Transverse colon (tissue), 4 donors: ENCODE data around the gene IFNG. TPM values are rescaled to one million over a fixed set of nuclear protein-coding genes. Genes with fewer than 3 reads are reported as not detected.

Source experiments
- DNase-seq: peaks from one replicate; pipeline ENCODE4 v3.0.0-alpha.2; 2019
- H3K27ac ChIP-seq, 4 donors: fragments of 200-600 bp; sonication (generic); 2 replicates each; pipeline ENCODE4 v1.5.1; 2016 to 2018; ENCODE audit warnings: inconsistent platforms in 4 of 4
- H3K27me3 ChIP-seq: fragments of 200-600 bp; sonication (generic); 2 replicates; pipeline ENCODE4 v1.5.1; 2017; ENCODE audit warnings: inconsistent platforms
- H3K36me3 ChIP-seq, 4 donors: fragments of 200-600 bp; sonication (generic); 2 replicates each; pipeline ENCODE4 v1.5.1; 2017 to 2019; ENCODE audit warnings: inconsistent platforms in 4 of 4
- H3K4me1 ChIP-seq, 4 donors: fragments of 200-600 bp; sonication (generic); 2 replicates each; pipeline ENCODE4 v1.5.1; 2017 to 2020; ENCODE audit warnings: inconsistent platforms in 4 of 4
- H3K4me3 ChIP-seq, 4 donors: fragments of 200-600 bp; sonication (generic); 1 replicate in 1 of 4; 2 replicates in 3 of 4; pipeline versions ENCODE4 v1.5.1 to v1.6.1; 2017 to 2019; ENCODE audit warnings: inconsistent platforms in 4 of 4
- H3K9me3 ChIP-seq, 2 donors: fragments of 200-600 bp; sonication (generic); 2 replicates each; pipeline ENCODE4 v1.5.1; 2017 to 2019; ENCODE audit warnings: inconsistent platforms in 2 of 2
- EP300 ChIP-seq: sonication (generic); formaldehyde crosslinking; IDR thresholded peaks from one replicate; pipeline ENCODE4 v1.6.1; 2017; ENCODE audit warnings: antibody characterized with exemption, low read depth
- POLR2A ChIP-seq: fragments of 450-650 bp; IDR thresholded peaks from one replicate; pipeline ENCODE4 v1.6.1; 2016; ENCODE audit warnings: antibody characterized with exemption, mild to moderate bottlenecking, moderate library complexity
- POLR2AphosphoS5 ChIP-seq, 3 donors: sonication (generic); formaldehyde crosslinking; IDR thresholded peaks; one replicate each; pipeline ENCODE4 v1.6.1; 2016; ENCODE audit warnings: antibody characterized with exemption in 3 of 3
- WGBS, 2 donors: methylation state at CpG; one replicate each; pipeline ENCODE4 v1.1.5; 2018; ENCODE audit warnings: low coverage in 1 of 2; 5-methylcytosine and 5-hydroxymethylcytosine counted together
- in situ Hi-C, 4 donors: fragments of 200-750 bp; cut with MboI; loops; one replicate each; pipeline versions ENCODE4 v1.15.0 to v1.15.1; 2017; ENCODE audit warnings: low sequenced_read_pairs in 3 of 4, low pct_ligation_motif_present in 1 of 4, low pct_unique_long_range_greater_than_20kb in 1 of 4
- intact Hi-C: fragments of 100-400 bp; cut with DNase I; formaldehyde crosslinking; loops from one replicate; pipeline ENCODE4 v1.15.1; 2023; ENCODE audit warnings: low total_unique reads
- total RNA-seq, 4 donors: library from RNA; depleted of rRNA; stranded (reverse); fragments of >200 nt; gene quantifications; one replicate each; pipeline ENCODE4 v1.1.0, GENCODE V29; 2016
- TF ChIP-seq, protein P1 (sequence below), 5 experiments: fragments of 200-600 bp in 3 of 5; fragments of 450-650 bp in 2 of 5; sonication (generic) in 3 of 5; IDR thresholded peaks; 1 replicate in 2 of 5; 2 replicates in 3 of 5; pipeline ENCODE4 v1.5.1; 2016 to 2017; ENCODE audit warnings: antibody characterized with exemption in 5 of 5, inconsistent platforms in 3 of 5, mild to moderate bottlenecking in 2 of 5, moderate library complexity in 1 of 5

Gene IFNG
- total RNA-seq, 4 donors from 2014 or later, result not detected

- WGBS, 2 donors, result 80 to 85% methylated on average over 2 to 4 of the region's 4 CpGs
- intact Hi-C loops (no loop called here), in situ Hi-C loops (no loop called here)
- no peak overlapping the region for H3K27ac ChIP-seq
- H3K4me3 ChIP-seq, result no peak overlapping the region
- H3K9me3 ChIP-seq, result no peaks in the 10 kb centered on the region
- TF ChIP-seq EP300 (no peak), POLR2A (no peak), POLR2AphosphoS5 (IDR thresholded peaks at IDR 0.05) (no peak)
- TF ChIP-seq, protein P1, sequence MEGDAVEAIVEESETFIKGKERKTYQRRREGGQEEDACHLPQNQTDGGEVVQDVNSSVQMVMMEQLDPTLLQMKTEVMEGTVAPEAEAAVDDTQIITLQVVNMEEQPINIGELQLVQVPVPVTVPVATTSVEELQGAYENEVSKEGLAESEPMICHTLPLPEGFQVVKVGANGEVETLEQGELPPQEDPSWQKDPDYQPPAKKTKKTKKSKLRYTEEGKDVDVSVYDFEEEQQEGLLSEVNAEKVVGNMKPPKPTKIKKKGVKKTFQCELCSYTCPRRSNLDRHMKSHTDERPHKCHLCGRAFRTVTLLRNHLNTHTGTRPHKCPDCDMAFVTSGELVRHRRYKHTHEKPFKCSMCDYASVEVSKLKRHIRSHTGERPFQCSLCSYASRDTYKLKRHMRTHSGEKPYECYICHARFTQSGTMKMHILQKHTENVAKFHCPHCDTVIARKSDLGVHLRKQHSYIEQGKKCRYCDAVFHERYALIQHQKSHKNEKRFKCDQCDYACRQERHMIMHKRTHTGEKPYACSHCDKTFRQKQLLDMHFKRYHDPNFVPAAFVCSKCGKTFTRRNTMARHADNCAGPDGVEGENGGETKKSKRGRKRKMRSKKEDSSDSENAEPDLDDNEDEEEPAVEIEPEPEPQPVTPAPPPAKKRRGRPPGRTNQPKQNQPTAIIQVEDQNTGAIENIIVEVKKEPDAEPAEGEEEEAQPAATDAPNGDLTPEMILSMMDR (IDR thresholded peaks at IDR 0.05), result no peak
- DNase-seq, result no peak
- H3K36me3 ChIP-seq, result no peaks in the 10 kb centered on the region
- no peaks in the 10 kb centered on the region for H3K4me1 ChIP-seq
- no peaks in the 10 kb centered on the region for H3K27me3 ChIP-seq
Observed at GRCh38 chr12:68163560-68164081, 4.1 kb upstream of the IFNG start.

DNA sequence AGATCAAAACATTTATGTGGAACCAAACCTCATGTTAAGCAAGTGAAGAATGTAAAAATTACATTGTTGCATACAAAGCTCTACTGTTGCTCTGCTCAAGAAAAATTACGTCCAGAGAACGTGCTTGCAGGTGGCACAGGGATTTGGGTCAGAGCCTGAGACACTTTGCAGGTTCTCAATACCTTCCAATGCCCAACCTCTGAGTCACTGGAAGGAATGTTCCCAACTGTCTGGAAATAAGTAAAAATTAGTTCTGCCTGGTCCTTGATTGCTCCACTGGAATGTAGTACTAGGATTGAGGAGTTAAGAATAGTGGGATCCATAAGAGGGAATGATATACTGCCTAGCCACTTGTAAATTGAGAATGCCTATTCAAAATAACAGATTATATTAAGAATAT is 2.8 kb upstream of the IFNG start:
- Histone ChIP-seq H3K27ac (no peak overlapping the region), H3K4me3 (no peak overlapping the region), H3K4me1 (no peaks in the 10 kb centered on the region), H3K9me3 (no peaks in the 10 kb centered on the region), H3K36me3 (no peaks in the 10 kb centered on the region), H3K27me3 (no peaks in the 10 kb centered on the region)
- DNase-seq, result no peak
- in situ Hi-C loops (no loop called here), intact Hi-C loops (no loop called here)
- WGBS, 2 donors, result 40 to 92% methylated on average over 1 to 2 of the region's 2 CpGs
- no peak for TF ChIP-seq EP300
- TF ChIP-seq, protein P1 (IDR thresholded peaks at IDR 0.05), result no peak
- TF ChIP-seq POLR2AphosphoS5 (IDR thresholded peaks at IDR 0.05), result no peak
- no peak for TF ChIP-seq POLR2A

DNA sequence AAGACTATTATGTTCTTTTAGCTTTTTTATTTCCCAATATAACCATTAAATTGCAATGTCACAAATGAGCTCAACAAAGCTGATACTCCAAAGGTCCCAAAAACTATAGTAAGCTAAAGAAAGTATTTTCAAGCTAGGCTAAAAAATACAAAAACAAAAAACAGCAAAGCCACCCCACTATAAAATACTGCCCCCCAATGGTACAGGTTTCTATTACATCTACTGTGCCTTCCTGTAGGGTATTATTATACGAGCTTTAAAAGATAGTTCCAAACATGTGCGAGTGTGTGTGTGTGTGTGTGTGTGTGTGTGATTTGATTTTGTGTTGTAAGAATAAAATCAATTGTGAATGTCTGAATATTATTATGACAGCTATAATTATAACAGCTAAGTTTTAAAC is 1.1 kb downstream of the IFNG start:
- no peak for TF ChIP-seq POLR2AphosphoS5 (IDR thresholded peaks at IDR 0.05)
- TF ChIP-seq, protein P1 (IDR thresholded peaks at IDR 0.05), result peak in 3 of 5 experiments; percentile 20 to 36 (median 31)
- no peak for DNase-seq
- no peaks in the 10 kb centered on the region for H3K36me3 ChIP-seq
- H3K4me1 ChIP-seq, result no peaks in the 10 kb centered on the region
- no peak overlapping the region for H3K27ac ChIP-seq
- H3K9me3 ChIP-seq, result no peaks in the 10 kb centered on the region
- intact Hi-C loops (no loop called here), in situ Hi-C loops (no loop called here)
- 19 to 43% methylated on average over 2 of the region's 2 CpGs for WGBS, 2 donors
- no peaks in the 10 kb centered on the region for H3K27me3 ChIP-seq
- no peak overlapping the region for H3K4me3 ChIP-seq

GRCh38 chr12:68157380-68157779 is 2.2 kb downstream of the IFNG start:
- no peak for DNase-seq
- intact Hi-C loops, result no loop called here
- TF ChIP-seq, protein P1 (IDR thresholded peaks at IDR 0.05), result no peak
- TF ChIP-seq EP300 (no peak), POLR2AphosphoS5 (IDR thresholded peaks at IDR 0.05) (no peak), POLR2A (no peak)

More at GRCh38 chr12:68157380-68157779, 2.2 kb downstream of the IFNG start:
- in situ Hi-C loops, result no loop called here
- Histone ChIP-seq H3K9me3 (no peaks in the 10 kb centered on the region), H3K36me3 (no peaks in the 10 kb centered on the region), H3K4me1 (no peaks in the 10 kb centered on the region), H3K4me3 (no peak overlapping the region), H3K27ac (no peak overlapping the region), H3K27me3 (no peaks in the 10 kb centered on the region)
- WGBS, 2 donors, result 40 to 60% methylated on average over 1 to 4 of the region's 4 CpGs
